NCI-H2081 (cell line): ENCODE measurements around the gene ADAMTS6.

Experiments used
- DNase-seq, 2 experiments: peaks; one replicate each; lab custom pipeline; 2025; lab: John Stamatoyannopoulos, UW

The ADAMTS6 gene

GRCh38 chr5:65103756-65104440, 377.8 kb downstream of the ADAMTS6 start:
- DNase-seq: no peak

GRCh38 chr5:65102976-65103711, 378.6 kb downstream of the ADAMTS6 start:
- DNase-seq: peak; percentile 66 to 68

DNA sequence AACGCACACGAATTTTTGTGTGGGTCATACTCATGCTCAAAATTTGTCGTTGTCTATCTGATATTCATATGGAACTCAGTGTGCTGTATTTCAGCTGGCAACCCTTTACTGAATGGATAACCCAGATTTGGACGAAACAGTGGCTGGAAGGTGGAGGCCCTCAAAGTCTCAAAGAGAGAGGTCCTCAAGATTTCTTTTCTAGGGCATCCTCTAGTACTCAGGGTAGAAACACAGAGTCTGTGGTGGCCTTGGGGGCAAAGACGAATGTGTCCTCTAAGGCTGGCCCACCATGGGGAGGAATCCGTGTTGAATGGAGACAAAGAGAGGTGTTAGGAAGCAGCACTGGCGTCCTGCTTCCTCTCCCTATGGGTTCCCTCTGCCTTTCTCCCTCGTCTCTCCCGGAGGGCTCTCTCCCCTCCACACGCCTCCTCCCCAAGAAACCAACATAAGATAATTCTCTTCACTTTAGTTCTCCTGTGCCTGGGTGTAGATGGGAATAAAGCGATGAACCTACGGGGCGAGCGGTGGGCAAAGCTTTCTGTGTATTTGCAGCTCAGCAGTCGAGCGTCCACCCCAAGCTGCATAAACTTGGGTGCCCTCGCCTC, 379.2 kb downstream of the ADAMTS6 start:
- DNase-seq: no peak

DNA sequence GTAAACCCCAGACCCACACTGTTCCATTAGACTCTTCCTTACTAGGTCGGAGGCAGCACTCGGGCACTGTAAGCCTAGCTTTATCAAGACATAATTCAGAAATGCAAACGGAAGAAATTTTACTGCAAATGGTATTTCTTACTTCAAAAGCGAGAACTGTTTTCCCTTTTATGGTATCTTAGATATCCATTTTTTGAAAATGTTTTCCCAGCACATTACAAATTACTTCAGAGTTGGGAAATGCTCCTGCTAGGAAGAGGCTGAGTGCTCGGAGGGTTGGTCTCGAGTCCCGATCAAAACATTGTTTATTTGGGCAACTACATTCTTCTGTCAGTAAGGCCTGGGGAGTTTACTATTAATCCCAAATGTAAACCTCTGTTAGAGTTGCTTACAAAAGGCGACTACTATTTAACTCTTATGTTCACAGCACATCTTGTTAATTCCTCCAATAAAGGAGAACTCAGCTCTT, 380.1 kb downstream of the ADAMTS6 start:
- no peak for DNase-seq

GRCh38 chr5:65100911-65101631, 380.6 kb downstream of the ADAMTS6 start:
- DNase-seq: peak; percentile 28 to 63
